Natural killer cell (primary cell): Measurements from ENCODE around the gene CSNK1D. TPM values are rescaled to one million over a fixed set of nuclear protein-coding genes. Genes with fewer than 3 reads are reported as not detected.
A peak's percentile ranks its signal among the peaks of the same experiment; 100 is the strongest.

Experiments used
- ATAC-seq, 3 donors: fragments of 150-1000 bp in 2 of 3; fragments of 200-7000 bp in 1 of 3; cut with Tn5 transposase; 1 replicate in 1 of 3; 2 replicates in 2 of 3; pipeline ENCODE4 v1.10.0; 2021; ENCODE audit warnings: mild to moderate bottlenecking in 2 of 3, moderate library complexity in 2 of 3
- DNase-seq, 2 donors: peaks; one replicate each; pipeline versions ENCODE4 v3.0.0 to v3.0.0-alpha.2; 2013 to 2021; ENCODE audit warnings: mixed read lengths in 1 of 2
- H3K27ac ChIP-seq: one replicate; pipeline ENCODE4 v1.5.1; 2013; ENCODE audit warnings: mild to moderate bottlenecking, low read length
- H3K27me3 ChIP-seq: one replicate; pipeline ENCODE4 v1.6.1; 2013; ENCODE audit warnings: low read length; ENCODE audit not compliant: control insufficient read depth, insufficient read depth
- H3K36me3 ChIP-seq: one replicate; pipeline ENCODE4 v1.6.1; 2013; ENCODE audit warnings: low read length; ENCODE audit not compliant: control insufficient read depth, insufficient read depth
- H3K4me1 ChIP-seq: one replicate; pipeline ENCODE4 v1.6.1; 2013; ENCODE audit warnings: low read length; ENCODE audit not compliant: control insufficient read depth, insufficient read depth
- H3K4me3 ChIP-seq: one replicate; pipeline ENCODE4 v1.5.1; 2013; ENCODE audit warnings: low read length
- H3K9me3 ChIP-seq: one replicate; pipeline ENCODE4 v1.6.1; 2013; ENCODE audit warnings: low read length; ENCODE audit not compliant: control insufficient read depth, insufficient read depth
- H3K27ac Mint-ChIP-seq, 2 donors: one replicate each; pipeline ENCODE4 v1.8.0; 2022; ENCODE audit warnings: mild to moderate bottlenecking in 2 of 2, mixed read lengths in 2 of 2, moderate library complexity in 1 of 2
- H3K27me3 Mint-ChIP-seq, 2 donors: one replicate each; pipeline ENCODE4 v1.8.0; 2022; ENCODE audit warnings: low read depth in 2 of 2, mixed read lengths in 2 of 2
- H3K36me3 Mint-ChIP-seq: one replicate; pipeline ENCODE4 v1.8.0; 2022; ENCODE audit warnings: mixed read lengths
- H3K4me1 Mint-ChIP-seq, 2 donors: one replicate each; pipeline ENCODE4 v1.8.0; 2022; ENCODE audit warnings: mixed read lengths in 2 of 2
- H3K4me3 Mint-ChIP-seq: one replicate; pipeline ENCODE4 v1.8.0; 2022; ENCODE audit warnings: mild to moderate bottlenecking, moderate library complexity, mixed read lengths
- H3K9me3 Mint-ChIP-seq, 2 donors: one replicate each; pipeline ENCODE4 v1.8.0; 2022; ENCODE audit warnings: mixed read lengths in 2 of 2
- WGBS: methylation state at CpG from one replicate; pipeline ENCODE4 v1.1.7; 2013; ENCODE audit warnings: missing lambda C conversion rate; ENCODE audit not compliant: insufficient coverage; 5-methylcytosine and 5-hydroxymethylcytosine counted together
- intact Hi-C: fragments of 100-400 bp; cut with micrococcal nuclease; formaldehyde crosslinking; loops from one replicate; pipeline ENCODE4 v1.14.2; 2022
- total RNA-seq, 4 donors: library from RNA; stranded (reverse); fragments of 120-200 nt in 1 of 4; gene quantifications; one replicate each; pipeline versions ENCODE4 v1.2.3 to v1.2.4, GENCODE V29; 2013 to 2022
- TF ChIP-seq, protein P1 (sequence below): fragments of 200-600 bp; IDR thresholded peaks from one replicate; pipeline ENCODE4 v1.8.0; 2022; ENCODE audit warnings: antibody characterized with exemption

The CSNK1D gene
- total RNA-seq: 100 to 1,000 TPM; 423 to 475 (median 468) TPM
- 57.1 TPM for total RNA-seq (2013)

DNA sequence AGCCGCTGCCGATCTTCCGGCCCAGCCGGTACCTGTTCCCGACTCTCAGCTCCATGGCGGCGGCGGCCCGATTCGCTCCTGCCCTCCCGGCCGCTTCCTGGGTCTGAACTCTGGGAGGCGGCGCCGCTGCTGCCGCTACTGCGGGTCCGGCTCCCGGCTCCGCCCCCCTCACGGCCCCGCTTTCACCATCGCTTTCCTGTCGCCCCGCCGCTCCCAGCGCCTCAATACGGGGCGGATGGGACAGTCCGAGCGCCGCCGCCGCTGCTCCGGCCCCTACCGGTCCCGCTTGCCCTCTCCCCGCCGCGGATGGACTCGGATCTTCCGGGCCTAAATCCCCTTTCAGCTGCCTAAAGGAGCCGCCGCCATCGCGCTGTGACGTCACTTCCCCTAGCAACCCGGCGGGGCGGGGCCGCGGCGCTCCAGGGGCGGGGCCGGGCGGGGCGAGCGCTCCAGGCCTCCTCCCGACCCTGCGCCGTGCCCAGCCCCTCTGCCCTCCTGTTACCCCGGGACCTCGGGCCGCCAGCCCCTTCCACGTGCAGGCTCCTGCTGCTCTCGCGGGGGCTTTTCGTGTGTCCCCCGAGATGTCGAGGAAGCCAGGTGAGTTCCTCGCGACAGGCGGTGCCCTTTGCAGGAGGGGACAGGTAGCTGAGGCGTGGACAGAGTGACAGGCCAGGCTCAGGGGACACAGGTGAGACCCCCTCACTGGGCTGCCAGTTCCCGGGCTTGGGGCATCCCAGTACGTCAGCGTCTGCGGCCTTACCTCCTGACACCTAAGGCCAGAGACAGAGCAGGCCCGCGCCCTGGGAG is at the start of gene CSNK1D:
TSS of gene CSNK1D (minus strand) at position 374 of the 807 bp plus-strand sequence. CDS start at position 55, 319 bp downstream.
- H3K36me3 Mint-ChIP-seq: no peaks in the 10 kb centered on the region
- peak within 1 kb of the TSS; percentile 87 to 91 for H3K27ac Mint-ChIP-seq
- H3K9me3 Mint-ChIP-seq: no peaks in the 10 kb centered on the region
- H3K4me3 ChIP-seq: peak within 1 kb of the TSS; percentile 53
- H3K4me1 Mint-ChIP-seq: peaks cover 37 to 43% of the 10 kb centered on the region in 2 donors
- peak; percentile 80 to 90 (median 81) for ATAC-seq
- peak; percentile 93 to 95 for DNase-seq
- H3K27me3 Mint-ChIP-seq: no peaks in the 10 kb centered on the region
- TF ChIP-seq, protein P1, sequence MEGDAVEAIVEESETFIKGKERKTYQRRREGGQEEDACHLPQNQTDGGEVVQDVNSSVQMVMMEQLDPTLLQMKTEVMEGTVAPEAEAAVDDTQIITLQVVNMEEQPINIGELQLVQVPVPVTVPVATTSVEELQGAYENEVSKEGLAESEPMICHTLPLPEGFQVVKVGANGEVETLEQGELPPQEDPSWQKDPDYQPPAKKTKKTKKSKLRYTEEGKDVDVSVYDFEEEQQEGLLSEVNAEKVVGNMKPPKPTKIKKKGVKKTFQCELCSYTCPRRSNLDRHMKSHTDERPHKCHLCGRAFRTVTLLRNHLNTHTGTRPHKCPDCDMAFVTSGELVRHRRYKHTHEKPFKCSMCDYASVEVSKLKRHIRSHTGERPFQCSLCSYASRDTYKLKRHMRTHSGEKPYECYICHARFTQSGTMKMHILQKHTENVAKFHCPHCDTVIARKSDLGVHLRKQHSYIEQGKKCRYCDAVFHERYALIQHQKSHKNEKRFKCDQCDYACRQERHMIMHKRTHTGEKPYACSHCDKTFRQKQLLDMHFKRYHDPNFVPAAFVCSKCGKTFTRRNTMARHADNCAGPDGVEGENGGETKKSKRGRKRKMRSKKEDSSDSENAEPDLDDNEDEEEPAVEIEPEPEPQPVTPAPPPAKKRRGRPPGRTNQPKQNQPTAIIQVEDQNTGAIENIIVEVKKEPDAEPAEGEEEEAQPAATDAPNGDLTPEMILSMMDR: no peak
- 5% methylated on average over 80 of the region's 80 CpGs for WGBS
- peak within 1 kb of the TSS; percentile 91 for H3K4me3 Mint-ChIP-seq
- H3K27ac ChIP-seq: peak within 1 kb of the TSS; percentile 83
- peaks cover 15% of the 10 kb centered on the region for H3K36me3 ChIP-seq
- intact Hi-C loops: loop anchor here (2.0 to 5.0 kb wide), 2 partner anchors 17 to 36 kb away; no protein-coding TSS in a partner anchor
- H3K4me1 ChIP-seq: peaks cover 49% of the 10 kb centered on the region
- no peaks in the 10 kb centered on the region for H3K27me3 ChIP-seq
- no peaks in the 10 kb centered on the region for H3K9me3 ChIP-seq

DNA sequence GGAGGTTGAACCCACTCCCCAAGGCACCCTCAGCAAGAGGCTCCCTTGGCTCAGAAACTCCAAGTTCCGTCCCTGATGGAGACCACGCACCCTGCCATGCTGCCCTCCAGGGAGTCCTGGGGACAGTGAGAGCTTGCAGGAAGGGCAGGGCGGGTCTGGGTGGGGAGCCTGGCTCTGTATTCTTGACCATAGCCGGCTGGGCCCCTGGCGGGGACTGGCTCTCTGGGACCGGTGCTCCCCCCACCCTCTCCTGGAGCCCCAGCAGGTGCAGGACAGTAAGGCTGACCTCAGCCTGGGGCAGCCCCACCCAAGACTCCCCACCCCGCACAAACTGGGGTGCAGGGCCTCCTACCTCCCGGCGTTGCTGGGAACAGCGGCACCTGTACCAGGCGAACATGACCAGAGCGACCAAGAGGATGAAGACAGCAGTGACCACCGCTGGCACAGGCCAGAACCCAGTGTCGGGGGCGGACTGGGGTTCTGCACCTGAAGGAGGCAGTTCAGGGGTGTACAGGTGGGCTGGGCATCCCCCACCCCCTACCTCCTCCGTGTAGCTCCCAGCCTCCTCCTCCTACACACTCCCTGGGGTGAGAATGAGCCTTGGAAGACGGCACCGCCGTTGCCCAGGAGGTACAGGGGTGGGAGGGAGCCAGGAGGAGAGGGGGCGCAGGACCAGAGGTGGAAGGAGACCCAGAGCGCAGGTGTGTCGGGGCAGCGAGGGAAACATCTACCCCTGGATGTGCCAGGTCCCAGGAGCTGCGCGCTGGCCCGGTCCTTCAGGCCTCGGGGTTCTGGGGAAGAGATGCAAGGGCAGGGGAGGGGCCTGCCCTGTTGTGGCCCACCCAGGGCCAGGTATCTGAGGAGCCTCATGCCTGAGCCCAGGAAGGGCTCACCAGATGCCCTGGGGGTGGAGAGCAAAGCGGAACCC is 49.3 kb upstream of the CSNK1D start:
- H3K27ac ChIP-seq: no peak overlapping the region
- Mint-ChIP-seq H3K27ac (no peak overlapping the region), H3K4me3 (no peak overlapping the region), H3K36me3 (no peaks in the 10 kb centered on the region), H3K27me3 (no peaks in the 10 kb centered on the region), H3K4me1 (peaks cover 5% of the 10 kb centered on the region in 2 donors), H3K9me3 (no peaks in the 10 kb centered on the region)
- H3K4me3 ChIP-seq: no peak overlapping the region
- no peaks in the 10 kb centered on the region for H3K36me3 ChIP-seq
- intact Hi-C loops: no loop called here
- TF ChIP-seq, protein P1: no peak
- WGBS: 90% methylated on average over 26 of the region's 28 CpGs
- DNase-seq (no peak), ATAC-seq (no peak)
- peaks cover 30% of the 10 kb centered on the region for H3K4me1 ChIP-seq
- no peaks in the 10 kb centered on the region for H3K27me3 ChIP-seq
- H3K9me3 ChIP-seq: no peaks in the 10 kb centered on the region

DNA sequence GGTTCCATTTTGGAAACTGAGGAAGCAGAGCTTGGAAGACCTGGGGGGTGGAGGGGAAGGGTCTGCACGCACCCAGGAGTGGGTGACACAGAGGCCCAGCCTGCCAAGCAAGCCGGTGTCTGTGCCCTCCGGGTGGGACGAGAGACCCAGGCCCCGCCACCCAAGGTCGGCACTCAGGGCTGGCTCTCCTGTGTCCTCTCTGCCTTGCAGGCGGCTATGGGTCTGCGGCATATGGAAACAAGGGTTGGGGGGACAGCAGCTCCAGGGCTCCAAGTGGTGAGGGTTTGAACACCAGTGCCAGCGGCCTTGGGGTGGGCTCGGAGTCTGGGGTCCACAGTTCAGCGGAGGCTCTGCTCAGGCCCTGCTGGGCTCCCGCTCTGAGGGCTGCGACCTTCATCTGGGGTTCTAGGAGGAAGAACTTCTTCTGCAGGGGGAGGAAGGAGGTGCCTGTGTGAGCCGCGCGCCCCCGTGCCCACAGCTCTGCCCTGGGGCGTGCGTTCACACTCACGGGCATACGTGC is 48.5 kb upstream of the CSNK1D start:
- no peaks in the 10 kb centered on the region for H3K9me3 Mint-ChIP-seq
- H3K4me3 Mint-ChIP-seq: no peak overlapping the region
- H3K27me3 Mint-ChIP-seq: no peaks in the 10 kb centered on the region
- DNase-seq (peak in 1 of 2 donors; percentile 40), ATAC-seq (no peak)
- TF ChIP-seq, protein P1: no peak
- Histone ChIP-seq H3K36me3 (no peaks in the 10 kb centered on the region), H3K27ac (no peak overlapping the region), H3K4me1 (peaks cover 36% of the 10 kb centered on the region), H3K9me3 (no peaks in the 10 kb centered on the region), H3K27me3 (no peaks in the 10 kb centered on the region), H3K4me3 (no peak overlapping the region)
- H3K27ac Mint-ChIP-seq: no peak overlapping the region
- no peaks in the 10 kb centered on the region for H3K36me3 Mint-ChIP-seq
- peaks cover 5% of the 10 kb centered on the region in 2 donors for H3K4me1 Mint-ChIP-seq
- 58% methylated on average over 21 of the region's 21 CpGs for WGBS
- intact Hi-C loops: loop anchor here (1.0 kb wide), 1 partner anchor 86 kb away; no protein-coding TSS in a partner anchor
